GM12892 (cell line): ENCODE results near the gene AGRN.

Source experiments
- POLR2A ChIP-seq: IDR thresholded peaks from 2 replicates; pipeline ENCODE4 v1.6.1; 2011; ENCODE audit warnings: low read depth, low read length, control low read depth
- POLR2AphosphoS5 ChIP-seq: IDR thresholded peaks from 2 replicates; pipeline ENCODE4 v1.6.1; 2011; ENCODE audit warnings: low read depth, low read length, control low read depth

- TF ChIP-seq POLR2AphosphoS5: no peak
- no peak for TF ChIP-seq POLR2A
Measured at GRCh38 chr1:996851-997712, 22.8 kb upstream of the AGRN start.
